Body of pancreas (tissue), 4 donors: ENCODE results near the gene JUN.

Experiments used
- CTCF ChIP-seq, 7 experiments: fragments of 450-650 bp in 4 of 7; fragments of 200-600 bp in 3 of 7; sonication (generic) in 3 of 7; IDR thresholded peaks; one replicate each; pipeline ENCODE4 v1.5.1; 2016 to 2019; ENCODE audit warnings: antibody characterized with exemption in 7 of 7
- POLR2A ChIP-seq, 3 donors: fragments of 450-650 bp; IDR thresholded peaks; one replicate each; pipeline ENCODE4 v1.6.1; 2016; ENCODE audit warnings: antibody characterized with exemption in 3 of 3, mild to moderate bottlenecking in 2 of 3

DNA sequence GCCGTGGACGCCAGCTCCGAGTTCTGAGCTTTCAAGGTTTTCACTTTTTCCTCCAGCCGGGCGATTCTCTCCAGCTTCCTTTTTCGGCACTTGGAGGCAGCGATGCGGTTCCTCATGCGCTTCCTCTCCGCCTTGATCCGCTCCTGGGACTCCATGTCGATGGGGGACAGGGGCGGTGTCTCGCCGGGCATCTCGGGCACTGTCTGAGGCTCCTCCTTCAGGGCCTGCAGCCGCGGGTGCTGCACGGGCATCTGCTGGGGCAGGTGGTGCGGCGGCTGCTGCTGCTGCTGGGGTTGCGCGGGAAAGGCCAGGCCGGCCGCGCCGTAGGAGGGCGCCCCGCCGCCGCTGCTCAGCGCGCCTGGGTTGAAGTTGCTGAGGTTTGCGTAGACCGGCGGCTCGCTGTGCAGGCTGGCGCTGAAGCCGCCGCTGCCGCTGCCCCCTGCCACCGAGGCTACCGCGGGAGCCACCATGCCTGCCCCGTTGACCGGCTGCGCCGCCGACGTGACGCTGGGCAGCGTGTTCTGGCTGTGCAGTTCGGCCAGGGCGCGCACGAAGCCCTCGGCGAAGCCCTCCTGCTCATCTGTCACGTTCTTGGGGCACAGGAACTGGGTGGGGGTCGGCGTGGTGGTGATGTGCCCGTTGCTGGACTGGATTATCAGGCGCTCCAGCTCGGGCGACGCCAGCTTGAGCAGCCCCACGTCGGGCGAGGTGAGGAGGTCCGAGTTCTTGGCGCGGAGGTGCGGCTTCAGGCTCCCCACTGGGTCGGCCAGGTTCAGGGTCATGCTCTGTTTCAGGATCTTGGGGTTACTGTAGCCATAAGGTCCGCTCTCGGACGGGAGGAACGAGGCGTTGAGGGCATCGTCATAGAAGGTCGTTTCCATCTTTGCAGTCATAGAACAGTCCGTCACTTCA lies 1.4 kb downstream of the JUN start:
- TF ChIP-seq CTCF (IDR thresholded peaks at IDR 0.05) = peak in 1 of 7 experiments; percentile 7
- TF ChIP-seq POLR2A (IDR thresholded peaks at IDR 0.05) = peak in 2 of 3 donors; percentile 17 to 23
